GM12878 (cell line): ENCODE results near the gene WFIKKN1.

Experiments used
- EED ChIP-seq: sonication (generic); IDR thresholded peaks from 2 replicates; pipeline ENCODE4 v1.6.1; 2016; ENCODE audit warnings: antibody characterized with exemption, low read depth
- EP300 ChIP-seq, 2 experiments: fragments of 150-350 bp in 1 of 2; IDR thresholded peaks; 2 replicates each; pipeline ENCODE4 v1.6.1; 2011 to 2012; ENCODE audit warnings: low read depth in 2 of 2, low read length in 2 of 2, borderline replicate concordance in 1 of 2, improper control_type of control experiment in 1 of 2, inconsistent platforms in 1 of 2; ENCODE audit not compliant: control insufficient read depth in 1 of 2
- HDAC2 ChIP-seq: fragments of 200-600 bp; sonication (generic); IDR thresholded peaks from 2 replicates; pipeline ENCODE4 v1.6.1; 2017
- MAX ChIP-seq: IDR thresholded peaks from 2 replicates; pipeline ENCODE4 v1.6.1; 2012; ENCODE audit warnings: low read depth, low read length, improper control_type of control experiment
- MXI1 ChIP-seq: fragments of 150-350 bp; IDR thresholded peaks from 2 replicates; pipeline ENCODE4 v1.6.1; 2011; ENCODE audit warnings: low read depth, mild to moderate bottlenecking, inconsistent platforms, low read length, improper control_type of control experiment
- MYC ChIP-seq: IDR thresholded peaks from 2 replicates; pipeline ENCODE4 v1.6.1; 2011; ENCODE audit warnings: mild to moderate bottlenecking, low read length, moderate library complexity, inconsistent platforms; ENCODE audit not compliant: insufficient read depth, insufficient replicate concordance, insufficient read length, severe bottlenecking
- POLR2A ChIP-seq: IDR thresholded peaks from 2 replicates; pipeline ENCODE4 v1.6.1; 2011; ENCODE audit warnings: low read depth, mild to moderate bottlenecking, low read length
- POLR2AphosphoS5 ChIP-seq: IDR thresholded peaks from 2 replicates; pipeline ENCODE4 v1.6.1; 2011; ENCODE audit warnings: mild to moderate bottlenecking, low read length, inconsistent platforms
- POU2F2 ChIP-seq: IDR thresholded peaks from 3 replicates; pipeline ENCODE4 v1.6.1; 2011; ENCODE audit warnings: low read depth, mild to moderate bottlenecking, low read length, borderline replicate concordance
- REST ChIP-seq: IDR thresholded peaks from 2 replicates; pipeline ENCODE4 v1.6.1; 2012; ENCODE audit warnings: mild to moderate bottlenecking, low read depth, low read length
- TAF1 ChIP-seq: IDR thresholded peaks from 2 replicates; pipeline ENCODE4 v1.6.1; 2011; ENCODE audit warnings: mild to moderate bottlenecking, low read depth, low read length, borderline replicate concordance
- TARDBP ChIP-seq: IDR thresholded peaks from 2 replicates; pipeline ENCODE4 v1.6.1; 2016; ENCODE audit warnings: borderline replicate concordance
- YY1 ChIP-seq: IDR thresholded peaks from 2 replicates; pipeline ENCODE4 v1.6.1; 2011; ENCODE audit warnings: low read depth, mild to moderate bottlenecking, low read length
- TF ChIP-seq, protein P1 (sequence below), 3 experiments: IDR thresholded peaks in 2 of 3; conservative IDR thresholded peaks in 1 of 3; 2 replicates each; pipeline ENCODE4 v1.5.1; 2011; ENCODE audit warnings: low read depth in 3 of 3, low read length in 3 of 3, mild to moderate bottlenecking in 3 of 3, control low read depth in 2 of 3, moderate library complexity in 2 of 3, inconsistent platforms in 1 of 3, mixed read lengths in 1 of 3; ENCODE audit not compliant: control insufficient read depth in 2 of 3, insufficient read depth in 1 of 3; ENCODE audit errors: extremely low read depth in 1 of 3

DNA sequence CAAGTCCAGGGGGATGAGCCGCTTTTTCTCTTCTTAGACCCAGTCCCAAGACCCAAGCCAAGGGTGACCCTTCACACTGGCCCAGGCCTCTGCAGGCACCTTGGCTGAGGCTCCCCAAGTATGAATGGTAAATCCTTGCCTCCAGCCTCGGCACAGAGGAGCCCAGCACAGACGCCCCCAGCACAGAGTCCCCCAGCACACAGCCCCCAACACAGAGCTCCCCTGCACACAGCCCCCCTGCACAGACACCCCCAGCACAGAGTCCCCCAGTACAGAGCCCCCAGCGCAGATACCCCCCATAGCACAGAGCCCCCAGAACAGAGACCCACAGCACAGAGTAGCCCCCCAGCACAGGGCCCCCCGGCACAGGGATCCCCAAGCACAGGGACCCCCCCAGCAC is 9.8 kb downstream of the WFIKKN1 start:
- TF ChIP-seq TAF1 (no peak), EP300 (IDR thresholded peaks at IDR 0.05; ENCODE audit: borderline replicate concordance in 1 of 2, control insufficient read depth in 1 of 2, low read depth in 2 of 2, low read length in 2 of 2) (no peak), MXI1 (no peak), YY1 (no peak), REST (no peak), MAX (no peak), MYC (no peak), HDAC2 (no peak), POLR2A (no peak), POU2F2 (no peak), POLR2AphosphoS5 (no peak), TARDBP (no peak), EED (no peak)
- TF ChIP-seq, protein P1, sequence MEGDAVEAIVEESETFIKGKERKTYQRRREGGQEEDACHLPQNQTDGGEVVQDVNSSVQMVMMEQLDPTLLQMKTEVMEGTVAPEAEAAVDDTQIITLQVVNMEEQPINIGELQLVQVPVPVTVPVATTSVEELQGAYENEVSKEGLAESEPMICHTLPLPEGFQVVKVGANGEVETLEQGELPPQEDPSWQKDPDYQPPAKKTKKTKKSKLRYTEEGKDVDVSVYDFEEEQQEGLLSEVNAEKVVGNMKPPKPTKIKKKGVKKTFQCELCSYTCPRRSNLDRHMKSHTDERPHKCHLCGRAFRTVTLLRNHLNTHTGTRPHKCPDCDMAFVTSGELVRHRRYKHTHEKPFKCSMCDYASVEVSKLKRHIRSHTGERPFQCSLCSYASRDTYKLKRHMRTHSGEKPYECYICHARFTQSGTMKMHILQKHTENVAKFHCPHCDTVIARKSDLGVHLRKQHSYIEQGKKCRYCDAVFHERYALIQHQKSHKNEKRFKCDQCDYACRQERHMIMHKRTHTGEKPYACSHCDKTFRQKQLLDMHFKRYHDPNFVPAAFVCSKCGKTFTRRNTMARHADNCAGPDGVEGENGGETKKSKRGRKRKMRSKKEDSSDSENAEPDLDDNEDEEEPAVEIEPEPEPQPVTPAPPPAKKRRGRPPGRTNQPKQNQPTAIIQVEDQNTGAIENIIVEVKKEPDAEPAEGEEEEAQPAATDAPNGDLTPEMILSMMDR (IDR thresholded peaks at IDR 0.05 in 2 of 3, conservative IDR thresholded peaks at IDR 0.05 in 1 of 3; ENCODE audit: control insufficient read depth in 2 of 3, extremely low read depth in 1 of 3, insufficient read depth in 1 of 3, low read depth in 3 of 3, low read length in 3 of 3): no peak
